UCSD-AML1 (cell line): Measurements from ENCODE around the gene UBXN11.
A peak's percentile ranks its signal among the peaks of the same experiment; 100 is the strongest.

Experiments
- DNase-seq: peaks from one replicate; lab custom pipeline; 2025; ENCODE audit not compliant: unreplicated experiment; lab: John Stamatoyannopoulos, UW

UBXN11 gene

GRCh38 chr1:26287033-26287711, 19.3 kb downstream of the UBXN11 start:
- DNase-seq: peak; percentile 84

GRCh38 chr1:26286064-26286416, 20.4 kb downstream of the UBXN11 start:
- no peak for DNase-seq

GRCh38 chr1:26285366-26286063, 20.9 kb downstream of the UBXN11 start:
- peak; percentile 68 for DNase-seq

- peak; percentile 93 for DNase-seq
Observed at GRCh38 chr1:26284597-26285347, 21.7 kb downstream of the UBXN11 start.

GRCh38 chr1:26283871-26284596, 22.4 kb downstream of the UBXN11 start:
- no peak for DNase-seq

- DNase-seq: no peak
Observed at GRCh38 chr1:26283279-26283853, 23.1 kb downstream of the UBXN11 start.

GRCh38 chr1:26282401-26282918, 24.0 kb downstream of the UBXN11 start:
- DNase-seq: no peak

GRCh38 chr1:26281971-26282370, 24.5 kb downstream of the UBXN11 start:
- DNase-seq: peak; percentile 48

GRCh38 chr1:26281091-26281958, 25.1 kb downstream of the UBXN11 start:
- no peak for DNase-seq

GRCh38 chr1:26280333-26281042, 25.9 kb downstream of the UBXN11 start:
- DNase-seq: peak; percentile 81

- peak; percentile 91 for DNase-seq
Observed at GRCh38 chr1:26279456-26280332, 26.7 kb downstream of the UBXN11 start, which contains the start of gene SH3BGRL3. Gene SH3BGRL3, plus strand, starts transcription at chr1:26280086. Its CDS starts 70 bp downstream, at chr1:26280156.

GRCh38 chr1:26278724-26279455, 27.5 kb downstream of the UBXN11 start:
- DNase-seq: peak; percentile 63

GRCh38 chr1:26278303-26278702, 28.1 kb downstream of the UBXN11 start:
- DNase-seq: no peak

- DNase-seq: no peak
Observed at GRCh38 chr1:26277719-26278118, 28.7 kb downstream of the UBXN11 start.

GRCh38 chr1:26277261-26277661, 29.2 kb downstream of the UBXN11 start:
- DNase-seq: no peak

GRCh38 chr1:26276432-26276838, 30.0 kb downstream of the UBXN11 start:
- DNase-seq: no peak
